SK-N-MC (cell line): ENCODE measurements around the gene SLC25A42.

Source experiments
- EZH2 ChIP-seq: fragments of 200-600 bp; sonication (generic); IDR thresholded peaks from one replicate; pipeline ENCODE4 v1.6.1; 2017; ENCODE audit warnings: antibody characterized with exemption
- FOXP2 ChIP-seq: optimal IDR thresholded peaks from 2 replicates; pipeline ENCODE3; 2011; ENCODE audit warnings: mild to moderate bottlenecking, moderate library complexity; ENCODE audit not compliant: insufficient read depth; ENCODE audit errors: extremely low read length, control extremely low read depth
- POLR2AphosphoS5 ChIP-seq: IDR thresholded peaks from 2 replicates; pipeline ENCODE4 v1.6.1; 2012; ENCODE audit warnings: mild to moderate bottlenecking, low read depth, low read length, borderline replicate concordance

DNA sequence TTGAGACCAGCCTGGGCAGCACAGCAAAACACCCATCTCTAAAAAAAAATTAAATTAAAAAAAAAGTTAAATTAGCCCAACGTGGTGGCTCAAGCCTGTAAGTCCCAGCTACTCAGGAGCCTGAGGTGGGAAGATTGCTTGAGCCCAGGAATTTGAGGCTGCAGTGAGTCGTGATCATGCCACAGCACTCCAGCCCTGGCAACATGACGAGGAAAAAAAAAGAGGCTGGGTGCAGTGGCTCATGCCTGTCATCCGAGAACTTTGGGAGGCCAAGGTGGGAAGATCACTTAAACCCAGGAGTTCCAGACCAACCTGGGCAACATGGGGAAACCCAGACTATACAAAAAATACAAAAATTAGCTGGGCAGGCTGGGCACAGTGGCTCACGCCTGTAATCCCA, 76.7 kb downstream of the SLC25A42 start:
- TF ChIP-seq EZH2: no peak
- no peak for TF ChIP-seq POLR2AphosphoS5
- no peak for TF ChIP-seq FOXP2
